Transverse colon (tissue), 4 donors: ENCODE data around the gene YWHAE.

Experiments
- EP300 ChIP-seq: sonication (generic); formaldehyde crosslinking; IDR thresholded peaks from one replicate; pipeline ENCODE4 v1.6.1; 2017; ENCODE audit warnings: antibody characterized with exemption, low read depth
- POLR2A ChIP-seq: fragments of 450-650 bp; IDR thresholded peaks from one replicate; pipeline ENCODE4 v1.6.1; 2016; ENCODE audit warnings: antibody characterized with exemption, mild to moderate bottlenecking, moderate library complexity
- POLR2AphosphoS5 ChIP-seq, 3 donors: sonication (generic); formaldehyde crosslinking; IDR thresholded peaks; one replicate each; pipeline ENCODE4 v1.6.1; 2016; ENCODE audit warnings: antibody characterized with exemption in 3 of 3
- TF ChIP-seq, protein P1 (sequence below), 5 experiments: fragments of 200-600 bp in 3 of 5; fragments of 450-650 bp in 2 of 5; sonication (generic) in 3 of 5; IDR thresholded peaks; 1 replicate in 2 of 5; 2 replicates in 3 of 5; pipeline ENCODE4 v1.5.1; 2016 to 2017; ENCODE audit warnings: antibody characterized with exemption in 5 of 5, inconsistent platforms in 3 of 5, mild to moderate bottlenecking in 2 of 5, moderate library complexity in 1 of 5

DNA sequence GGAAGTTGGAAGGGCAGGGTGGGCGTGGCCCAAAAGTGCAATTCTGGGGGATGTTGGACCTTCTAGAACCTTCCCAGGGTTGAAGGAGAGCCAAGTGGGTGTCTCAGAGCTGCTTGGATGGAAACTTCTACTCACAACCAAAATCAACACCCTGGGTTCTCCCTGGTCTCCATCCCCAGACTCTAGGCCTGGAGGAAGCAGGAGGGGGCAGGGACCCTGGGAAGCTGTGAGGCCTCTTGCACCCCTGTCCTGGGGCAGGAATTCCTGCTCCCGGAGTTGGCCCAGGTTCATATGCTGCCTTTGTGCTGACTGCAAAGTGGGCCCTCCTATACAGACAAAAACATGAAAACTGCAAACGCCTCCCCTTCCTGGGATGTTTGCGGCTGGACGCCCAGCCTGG lies 95.5 kb downstream of the YWHAE start:
- TF ChIP-seq, protein P1, sequence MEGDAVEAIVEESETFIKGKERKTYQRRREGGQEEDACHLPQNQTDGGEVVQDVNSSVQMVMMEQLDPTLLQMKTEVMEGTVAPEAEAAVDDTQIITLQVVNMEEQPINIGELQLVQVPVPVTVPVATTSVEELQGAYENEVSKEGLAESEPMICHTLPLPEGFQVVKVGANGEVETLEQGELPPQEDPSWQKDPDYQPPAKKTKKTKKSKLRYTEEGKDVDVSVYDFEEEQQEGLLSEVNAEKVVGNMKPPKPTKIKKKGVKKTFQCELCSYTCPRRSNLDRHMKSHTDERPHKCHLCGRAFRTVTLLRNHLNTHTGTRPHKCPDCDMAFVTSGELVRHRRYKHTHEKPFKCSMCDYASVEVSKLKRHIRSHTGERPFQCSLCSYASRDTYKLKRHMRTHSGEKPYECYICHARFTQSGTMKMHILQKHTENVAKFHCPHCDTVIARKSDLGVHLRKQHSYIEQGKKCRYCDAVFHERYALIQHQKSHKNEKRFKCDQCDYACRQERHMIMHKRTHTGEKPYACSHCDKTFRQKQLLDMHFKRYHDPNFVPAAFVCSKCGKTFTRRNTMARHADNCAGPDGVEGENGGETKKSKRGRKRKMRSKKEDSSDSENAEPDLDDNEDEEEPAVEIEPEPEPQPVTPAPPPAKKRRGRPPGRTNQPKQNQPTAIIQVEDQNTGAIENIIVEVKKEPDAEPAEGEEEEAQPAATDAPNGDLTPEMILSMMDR (IDR thresholded peaks at IDR 0.05), result no peak
- TF ChIP-seq POLR2AphosphoS5 (IDR thresholded peaks at IDR 0.05) (no peak), EP300 (no peak), POLR2A (no peak)
